Body of pancreas (tissue), 4 donors: ENCODE data around the gene C19orf47.

Experiments
- CTCF ChIP-seq, 7 experiments: fragments of 450-650 bp in 4 of 7; fragments of 200-600 bp in 3 of 7; sonication (generic) in 3 of 7; IDR thresholded peaks; one replicate each; pipeline ENCODE4 v1.5.1; 2016 to 2019; ENCODE audit warnings: antibody characterized with exemption in 7 of 7
- POLR2A ChIP-seq, 3 donors: fragments of 450-650 bp; IDR thresholded peaks; one replicate each; pipeline ENCODE4 v1.6.1; 2016; ENCODE audit warnings: antibody characterized with exemption in 3 of 3, mild to moderate bottlenecking in 2 of 3

- TF ChIP-seq POLR2A (IDR thresholded peaks at IDR 0.05) (no peak), CTCF (IDR thresholded peaks at IDR 0.05) (no peak)
Measured at GRCh38 chr19:40273469-40274360, 74.5 kb downstream of the C19orf47 start.
